Measurements from ENCODE around the gene THBS4. TPM values are rescaled to one million over a fixed set of nuclear protein-coding genes. Genes with fewer than 3 reads are reported as not detected.

The THBS4 gene
- total RNA-seq, 4 donors from 2014 or later, result 25.6 to 119 (median 30.6) TPM

- H3K4me3 ChIP-seq, result no peak overlapping the region
- H3K36me3 ChIP-seq, result no peaks in the 10 kb centered on the region
- H3K27me3 ChIP-seq, result no peaks in the 10 kb centered on the region
- H3K4me1 ChIP-seq, result no peaks in the 10 kb centered on the region
- H3K27ac ChIP-seq (replicated peaks in 1 of 4), result no peak overlapping the region
- intact Hi-C loops (cut with DNase I), result no loop called here
- H3K9me3 ChIP-seq, result no peaks in the 10 kb centered on the region
- WGBS, result 84% methylated on average over 2 of the region's 2 CpGs
- no peak for DNase-seq (ENCODE audit: extremely low spot score)
- TF ChIP-seq POLR2AphosphoS5 (IDR thresholded peaks at IDR 0.05), result peak in 1 of 2 donors; percentile 31
- no peak for TF ChIP-seq EP300 (IDR thresholded peaks at IDR 0.05)
- TF ChIP-seq POLR2A (IDR thresholded peaks at IDR 0.05; ENCODE audit: low read depth), result no peak
Observed at GRCh38 chr5:80122579-80122978, 87.4 kb downstream of the THBS4 start.

- DNase-seq (ENCODE audit: extremely low spot score), result no peak
- intact Hi-C loops (cut with DNase I), result no loop called here
Observed at GRCh38 chr5:80124121-80124918, 89.2 kb downstream of the THBS4 start.

DNA sequence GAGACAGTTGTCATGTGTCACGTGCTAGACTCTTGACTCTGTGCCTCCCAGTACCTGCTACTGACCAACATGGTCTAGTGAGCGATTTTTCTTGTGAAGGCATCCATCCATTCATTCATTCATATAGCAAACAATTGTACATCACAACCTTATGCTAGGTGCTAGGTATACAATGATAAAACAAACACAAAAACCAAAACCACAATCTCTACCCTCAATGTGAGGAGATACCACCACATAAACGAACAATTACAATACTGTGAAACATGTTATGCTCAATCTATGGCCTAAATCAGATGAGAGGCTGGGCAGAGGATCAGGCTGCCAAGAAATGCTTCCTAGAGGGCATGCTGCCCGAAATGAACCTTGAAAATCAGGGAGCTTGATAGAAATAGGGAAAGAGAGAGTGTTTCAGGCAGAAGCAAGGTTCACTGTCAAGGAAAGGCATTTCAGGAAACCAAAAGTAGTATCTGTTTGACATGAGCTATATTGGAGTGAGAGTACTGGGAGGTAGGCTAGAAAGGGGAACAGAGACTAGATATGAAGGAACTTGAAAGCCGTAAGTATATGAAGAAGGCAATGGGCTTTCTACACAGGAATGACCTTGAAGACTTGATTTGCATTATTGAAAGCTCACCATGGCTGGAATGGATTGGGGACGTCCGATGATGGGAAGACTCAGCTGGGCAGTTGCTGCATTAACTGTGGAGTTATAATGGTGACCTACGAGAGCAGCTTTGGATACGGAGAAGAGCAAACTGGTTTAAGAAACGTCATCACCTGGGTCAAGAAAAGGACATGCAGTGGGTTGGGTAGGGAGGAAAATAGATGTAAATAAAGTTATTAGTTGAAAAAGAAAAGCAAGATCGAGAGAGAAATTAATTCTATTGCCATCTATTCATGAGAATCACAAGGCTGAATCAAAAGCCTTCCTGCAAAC, 90.1 kb downstream of the THBS4 start:
- no peak overlapping the region for H3K4me3 ChIP-seq
- no peak for DNase-seq (ENCODE audit: extremely low spot score)
- no peaks in the 10 kb centered on the region for H3K36me3 ChIP-seq
- 86% methylated on average over 11 of the region's 11 CpGs for WGBS
- no peaks in the 10 kb centered on the region for H3K27me3 ChIP-seq
- H3K27ac ChIP-seq (replicated peaks in 1 of 4), result peak overlapping the region in 1 of 4 donors; percentile 27
- no peak for TF ChIP-seq EP300 (IDR thresholded peaks at IDR 0.05)
- no peaks in the 10 kb centered on the region for H3K9me3 ChIP-seq
- intact Hi-C loops (cut with DNase I), result no loop called here
- H3K4me1 ChIP-seq, result no peaks in the 10 kb centered on the region

More at GRCh38 chr5:80124121-80124918, 89.2 kb downstream of the THBS4 start:
- WGBS, result 89% methylated on average over 9 of the region's 9 CpGs
- Histone ChIP-seq H3K9me3 (no peaks in the 10 kb centered on the region), H3K36me3 (no peaks in the 10 kb centered on the region), H3K27me3 (no peaks in the 10 kb centered on the region), H3K4me1 (no peaks in the 10 kb centered on the region), H3K4me3 (no peak overlapping the region), H3K27ac (replicated peaks in 1 of 4) (no peak overlapping the region)
- no peak for TF ChIP-seq POLR2AphosphoS5 (IDR thresholded peaks at IDR 0.05)
- no peak for TF ChIP-seq POLR2A (IDR thresholded peaks at IDR 0.05; ENCODE audit: low read depth)
- TF ChIP-seq, protein P1, sequence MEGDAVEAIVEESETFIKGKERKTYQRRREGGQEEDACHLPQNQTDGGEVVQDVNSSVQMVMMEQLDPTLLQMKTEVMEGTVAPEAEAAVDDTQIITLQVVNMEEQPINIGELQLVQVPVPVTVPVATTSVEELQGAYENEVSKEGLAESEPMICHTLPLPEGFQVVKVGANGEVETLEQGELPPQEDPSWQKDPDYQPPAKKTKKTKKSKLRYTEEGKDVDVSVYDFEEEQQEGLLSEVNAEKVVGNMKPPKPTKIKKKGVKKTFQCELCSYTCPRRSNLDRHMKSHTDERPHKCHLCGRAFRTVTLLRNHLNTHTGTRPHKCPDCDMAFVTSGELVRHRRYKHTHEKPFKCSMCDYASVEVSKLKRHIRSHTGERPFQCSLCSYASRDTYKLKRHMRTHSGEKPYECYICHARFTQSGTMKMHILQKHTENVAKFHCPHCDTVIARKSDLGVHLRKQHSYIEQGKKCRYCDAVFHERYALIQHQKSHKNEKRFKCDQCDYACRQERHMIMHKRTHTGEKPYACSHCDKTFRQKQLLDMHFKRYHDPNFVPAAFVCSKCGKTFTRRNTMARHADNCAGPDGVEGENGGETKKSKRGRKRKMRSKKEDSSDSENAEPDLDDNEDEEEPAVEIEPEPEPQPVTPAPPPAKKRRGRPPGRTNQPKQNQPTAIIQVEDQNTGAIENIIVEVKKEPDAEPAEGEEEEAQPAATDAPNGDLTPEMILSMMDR (IDR thresholded peaks at IDR 0.05), result no peak
- TF ChIP-seq EP300 (IDR thresholded peaks at IDR 0.05), result no peak

GRCh38 chr5:80125962-80126480, 90.9 kb downstream of the THBS4 start:
- Histone ChIP-seq H3K27me3 (no peaks in the 10 kb centered on the region), H3K27ac (replicated peaks in 1 of 4) (no peak overlapping the region), H3K9me3 (no peaks in the 10 kb centered on the region), H3K4me1 (no peaks in the 10 kb centered on the region), H3K4me3 (no peak overlapping the region), H3K36me3 (no peaks in the 10 kb centered on the region)
- TF ChIP-seq EP300 (IDR thresholded peaks at IDR 0.05), result no peak
- no peak for TF ChIP-seq POLR2AphosphoS5 (IDR thresholded peaks at IDR 0.05)
- TF ChIP-seq, protein P1 (IDR thresholded peaks at IDR 0.05), result no peak
- no peak for TF ChIP-seq POLR2A (IDR thresholded peaks at IDR 0.05; ENCODE audit: low read depth)
- 55% methylated on average over 4 of the region's 4 CpGs for WGBS
- no peak for DNase-seq (ENCODE audit: extremely low spot score)
- intact Hi-C loops (cut with DNase I), result no loop called here

DNA sequence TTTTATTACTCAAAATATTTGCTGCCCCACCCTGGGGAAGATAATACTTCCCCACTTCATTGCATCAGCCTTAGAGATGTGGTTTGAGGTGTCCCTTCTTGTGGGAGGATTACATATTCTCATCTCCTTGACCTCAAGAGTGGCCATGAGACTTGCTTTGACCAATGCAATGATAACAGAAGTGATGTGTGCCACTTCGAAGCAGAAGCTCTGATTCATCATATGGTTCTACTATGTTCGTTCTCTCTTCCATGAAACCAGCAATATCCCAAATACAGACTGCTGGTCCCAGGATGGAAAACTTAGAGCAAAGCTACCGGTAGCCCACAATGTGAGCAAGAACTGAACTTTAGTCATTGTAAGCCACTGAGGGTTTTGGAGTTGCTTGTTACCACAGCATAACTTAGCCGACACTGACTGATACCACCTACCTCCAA, 92.0 kb downstream of the THBS4 start:
- WGBS, result 61% methylated on average over 4 of the region's 4 CpGs
- Histone ChIP-seq H3K27ac (replicated peaks in 1 of 4) (no peak overlapping the region), H3K4me3 (no peak overlapping the region), H3K36me3 (no peaks in the 10 kb centered on the region), H3K9me3 (no peaks in the 10 kb centered on the region), H3K4me1 (no peaks in the 10 kb centered on the region), H3K27me3 (no peaks in the 10 kb centered on the region)
- intact Hi-C loops (cut with DNase I), result no loop called here
- no peak for DNase-seq (ENCODE audit: extremely low spot score)
- TF ChIP-seq, protein P1 (IDR thresholded peaks at IDR 0.05), result no peak
- TF ChIP-seq POLR2AphosphoS5 (IDR thresholded peaks at IDR 0.05), result no peak
- TF ChIP-seq POLR2A (IDR thresholded peaks at IDR 0.05; ENCODE audit: low read depth), result no peak
- TF ChIP-seq EP300 (IDR thresholded peaks at IDR 0.05), result no peak
